Measurements from ENCODE around the gene PAM. TPM values are rescaled to one million over a fixed set of nuclear protein-coding genes. Genes with fewer than 3 reads are reported as not detected.
"Not testable (repeated sequence)": the region's sequence is repeated elsewhere in the genome, so short reads cannot be mapped to it uniquely, and the experiment has no call there.

PAM gene
- polyA plus RNA-seq, 1 donor: 104 TPM

DNA sequence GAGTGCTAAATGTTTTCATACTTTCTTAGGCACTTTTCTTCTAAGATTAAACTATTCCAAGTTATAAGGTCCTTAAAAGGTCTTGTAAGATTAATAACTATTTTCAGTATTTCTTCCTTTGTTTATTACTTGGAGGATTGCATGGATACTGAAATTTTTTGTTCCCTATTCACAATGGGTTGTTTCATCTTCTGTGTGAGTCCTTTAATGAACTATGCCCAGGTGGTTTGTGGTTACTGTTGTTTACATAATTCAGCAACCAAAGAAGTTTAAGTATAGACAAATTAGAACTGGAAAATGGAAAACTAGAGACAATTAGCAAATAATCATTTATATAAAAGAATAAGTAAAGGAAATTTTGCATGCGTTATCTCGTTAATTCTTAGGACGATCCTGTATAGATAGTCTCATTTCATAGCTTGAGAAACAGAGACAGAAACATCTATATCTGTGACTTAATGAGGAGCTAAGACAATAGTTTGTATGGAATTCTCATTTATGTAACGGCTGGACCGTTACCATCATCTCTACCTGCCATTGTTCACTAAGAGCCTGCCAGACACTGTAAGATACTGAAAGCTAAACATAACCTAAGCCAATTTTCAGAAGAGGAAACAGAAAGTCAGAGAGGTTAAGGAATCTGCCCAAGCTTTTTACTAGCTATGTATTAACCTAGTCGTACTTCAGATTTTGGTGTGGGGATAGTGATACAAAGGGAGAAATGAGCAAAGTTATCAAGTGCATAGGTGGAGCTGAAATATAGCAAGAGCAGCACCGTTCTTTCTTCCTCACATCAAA is 148.2 kb downstream of the PAM start:
- no peak for DNase-seq

DNA sequence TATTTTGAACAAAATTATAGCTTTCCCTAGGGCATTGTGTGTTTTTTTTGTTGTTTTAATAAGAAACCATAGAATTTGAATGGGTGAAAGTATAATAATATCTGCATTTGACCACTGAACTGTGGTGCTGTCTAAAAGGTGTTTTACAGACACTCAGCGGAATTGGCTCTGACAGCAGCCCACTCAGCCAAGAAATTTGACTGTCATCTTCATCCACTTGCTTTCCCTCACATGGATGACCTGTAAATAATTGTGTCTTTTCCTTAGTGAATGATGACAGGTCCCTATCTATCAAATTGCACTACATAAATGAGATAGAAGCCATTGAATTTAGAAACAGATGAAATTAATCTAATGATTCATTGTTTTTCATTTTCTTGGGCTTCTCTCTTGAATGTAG is 150.0 kb downstream of the PAM start:
- DNase-seq: no peak

DNA sequence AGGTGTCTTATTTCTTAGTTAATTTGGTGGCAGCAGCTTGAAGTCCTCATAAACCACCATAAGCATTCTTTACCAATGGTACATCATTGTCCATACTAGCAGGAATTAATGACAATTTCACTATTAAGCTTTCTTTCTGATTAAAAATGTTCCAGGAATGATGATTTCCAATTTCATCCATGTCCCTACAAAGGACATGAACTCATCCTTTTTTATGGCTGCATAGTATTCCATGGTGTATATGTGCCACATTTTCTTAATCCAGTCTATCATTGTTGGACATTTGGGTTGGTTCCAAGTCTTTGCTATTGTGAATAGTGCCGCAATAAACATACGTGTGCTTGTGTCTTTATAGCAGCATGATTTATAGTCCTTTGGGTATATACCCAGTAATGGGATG is 152.0 kb downstream of the PAM start:
- DNase-seq: not testable (repeated sequence)

DNA sequence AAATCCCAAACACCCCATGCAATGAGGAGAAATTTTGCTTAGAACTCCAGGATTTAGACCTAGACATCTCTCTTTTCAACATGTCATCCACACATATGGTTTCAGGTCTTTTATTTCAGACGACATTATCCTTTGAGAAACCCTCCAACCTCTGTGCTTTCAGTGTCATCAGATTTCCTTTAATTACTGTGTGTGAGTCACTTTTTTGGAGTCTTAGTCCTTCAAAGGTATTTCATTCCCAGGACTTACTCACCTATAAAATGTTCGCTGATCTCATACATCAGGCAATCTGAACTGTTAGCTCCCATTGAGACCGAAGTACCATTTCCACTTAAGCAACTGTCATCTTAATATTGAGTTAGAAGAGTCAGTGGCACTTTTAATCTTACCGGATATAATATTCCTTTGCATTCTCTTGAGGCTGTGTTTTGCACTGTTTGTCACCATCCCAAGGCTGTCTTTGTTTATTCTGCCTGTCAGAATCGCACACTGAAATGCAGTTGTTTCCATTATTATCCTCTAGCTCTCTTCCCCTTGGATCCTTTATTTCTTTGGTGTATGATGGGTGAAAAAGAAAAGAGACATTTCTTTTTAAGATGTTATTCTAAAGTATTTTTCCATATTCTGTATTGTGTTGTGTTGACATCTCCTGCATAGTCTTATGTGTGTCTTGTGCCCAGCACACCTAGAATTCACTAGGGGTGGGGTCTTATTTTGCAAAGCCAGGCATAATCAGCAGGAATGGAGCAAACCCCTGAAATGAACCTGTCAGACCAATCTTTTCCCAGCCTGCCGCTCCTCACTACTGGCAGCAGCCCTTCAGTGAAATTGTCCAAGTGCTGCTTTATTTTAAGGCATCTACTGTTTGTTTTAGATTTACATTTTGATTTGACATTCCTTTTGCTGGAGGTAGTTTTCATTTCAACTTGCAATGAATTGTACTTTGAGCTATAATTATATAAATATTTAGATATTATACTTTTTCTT is 155.4 kb downstream of the PAM start:
- no peak for DNase-seq

DNA sequence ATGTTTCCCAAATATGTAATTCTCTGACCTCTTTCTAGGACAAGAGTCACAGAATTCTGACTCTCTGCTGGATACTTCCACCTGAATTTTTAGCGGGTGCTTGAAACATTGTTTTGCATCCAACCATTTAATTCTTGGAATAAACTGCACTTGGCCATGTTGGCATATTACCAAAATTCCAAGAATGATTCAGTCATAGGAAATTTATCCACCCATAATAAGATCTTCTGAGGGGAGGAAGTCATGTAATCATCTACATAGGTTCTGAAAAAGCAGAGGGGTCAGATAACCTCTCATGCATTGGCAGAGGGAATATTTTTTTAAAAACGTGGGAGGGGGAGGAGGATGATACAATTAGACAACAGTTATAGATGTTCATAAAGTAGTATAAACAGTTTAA is 156.9 kb downstream of the PAM start:
- DNase-seq: no peak

DNA sequence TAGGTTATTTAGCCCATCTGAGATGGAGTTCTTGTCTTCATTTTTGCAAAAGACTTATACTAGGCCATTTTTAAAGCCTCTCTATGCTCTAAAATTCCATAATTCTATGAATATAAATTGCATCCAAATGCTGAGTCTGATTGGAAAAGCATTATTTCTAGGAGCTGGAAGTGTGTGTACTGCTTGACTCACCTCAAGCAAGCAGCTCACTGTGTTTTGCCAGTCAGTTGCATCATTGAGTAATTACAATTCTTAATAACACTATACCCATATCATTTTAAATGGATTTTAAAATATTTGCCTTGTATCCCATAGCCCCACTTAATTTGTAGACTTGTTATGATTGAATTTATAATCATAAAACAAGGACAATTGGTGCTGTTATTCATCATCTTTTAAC is 161.0 kb downstream of the PAM start:
- no peak for DNase-seq

DNA sequence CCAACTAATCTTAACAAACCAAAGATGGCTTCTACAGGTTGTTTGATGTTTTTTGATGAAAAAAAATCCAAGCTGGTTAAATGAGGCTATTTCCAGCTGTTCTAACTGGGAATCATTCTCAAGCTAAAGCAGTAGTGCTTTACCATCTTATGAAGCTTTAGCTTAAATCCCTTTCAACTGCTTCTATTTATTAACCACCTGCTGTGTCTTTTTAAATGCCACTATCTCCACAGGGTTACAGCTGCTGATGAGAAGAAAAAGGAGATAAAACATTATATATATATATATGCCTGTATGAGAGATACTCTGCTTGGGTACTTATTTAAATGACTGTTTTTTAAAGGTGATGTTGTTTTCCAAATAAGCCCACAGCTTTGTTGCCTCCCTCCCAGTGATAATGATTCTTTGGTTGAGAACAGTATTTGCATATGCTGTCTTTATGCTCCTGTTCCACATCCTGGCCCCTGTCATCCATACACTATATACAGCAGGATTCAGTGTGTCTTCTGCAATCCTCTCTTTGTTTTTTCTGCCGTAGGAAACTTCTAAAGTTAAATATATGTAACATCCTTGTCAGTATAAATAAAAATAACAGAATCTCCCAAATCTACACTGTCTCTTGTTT is 164.0 kb downstream of the PAM start:
- DNase-seq: no peak

DNA sequence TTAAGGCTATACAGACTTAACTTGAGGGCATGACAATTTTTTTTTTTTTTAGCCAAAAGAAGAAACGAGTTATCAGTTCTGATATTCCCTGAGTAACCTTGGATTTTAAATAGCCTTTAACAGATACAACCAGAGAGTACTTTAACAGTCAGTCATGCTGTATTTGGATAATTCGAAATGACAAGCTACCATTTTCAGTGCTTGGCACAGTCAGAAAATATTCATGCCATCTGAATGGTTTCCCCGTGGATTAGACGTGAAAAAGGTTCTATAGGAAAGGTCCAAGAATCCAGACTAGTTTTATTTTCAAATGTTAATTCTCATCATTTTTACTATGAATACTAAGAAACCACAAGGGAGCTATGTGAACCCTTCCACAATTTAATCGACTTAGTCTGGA is 165.7 kb downstream of the PAM start:
- no peak for DNase-seq

DNA sequence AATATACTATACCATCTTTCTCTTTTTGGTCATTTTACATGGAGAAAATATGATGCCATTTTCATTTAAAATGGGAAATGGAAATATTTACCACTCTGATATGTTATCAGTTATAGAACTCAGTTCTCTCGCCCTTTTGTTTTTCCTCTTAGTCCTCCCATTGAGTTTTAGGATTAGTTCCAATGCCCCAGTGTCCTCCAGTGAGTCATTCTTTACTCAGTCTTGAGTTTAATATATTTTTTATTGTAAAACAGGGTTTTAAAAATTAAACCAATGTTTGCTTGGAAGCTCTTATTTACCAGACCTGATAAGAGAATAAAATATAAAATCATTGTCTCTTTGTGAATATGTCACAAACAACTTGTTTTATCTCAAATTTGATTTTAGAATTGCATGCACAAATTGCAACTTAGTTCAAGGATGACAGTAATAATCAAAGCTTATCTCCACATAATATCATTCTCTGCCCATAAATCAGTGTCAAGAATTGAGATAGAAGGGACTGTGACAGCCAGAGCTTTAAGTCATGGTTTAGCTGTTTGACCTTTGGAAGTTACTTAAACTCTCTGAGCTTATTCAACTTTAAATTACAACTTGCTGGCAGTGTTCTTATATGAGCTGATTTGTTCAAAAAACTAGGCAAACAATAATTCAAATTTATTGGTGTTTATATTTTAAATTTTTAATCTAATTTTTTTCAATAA is 166.4 kb downstream of the PAM start:
- no peak for DNase-seq

DNA sequence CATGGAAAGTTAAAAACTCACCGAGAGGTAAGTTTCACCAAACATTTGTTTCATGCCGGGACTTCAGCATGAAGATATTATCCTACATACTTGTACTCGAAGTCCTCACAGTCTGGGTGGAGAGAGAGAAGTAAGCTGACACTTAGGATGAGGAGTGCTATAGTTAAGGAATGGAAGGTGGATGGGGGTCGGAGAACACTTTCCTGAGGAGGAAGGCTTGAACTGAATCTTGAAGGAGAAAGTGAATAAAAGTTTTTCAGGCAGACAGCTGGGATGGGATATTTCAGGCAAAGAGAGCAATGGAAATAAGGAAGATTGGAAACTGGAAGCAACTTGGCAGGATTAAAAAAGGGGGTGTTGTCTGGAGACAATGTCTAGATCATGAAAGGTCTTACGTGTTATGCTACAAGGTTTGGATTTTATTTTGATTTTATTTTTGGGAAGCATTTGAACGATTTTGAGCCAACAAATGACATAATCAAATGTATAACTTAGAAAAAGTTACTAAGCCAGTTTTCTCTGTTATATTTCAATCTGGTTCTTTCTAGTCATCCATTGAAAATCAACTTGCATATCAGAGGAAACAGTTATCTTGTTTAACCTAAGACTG is 167.1 kb downstream of the PAM start:
- peak; percentile 51 for DNase-seq

DNA sequence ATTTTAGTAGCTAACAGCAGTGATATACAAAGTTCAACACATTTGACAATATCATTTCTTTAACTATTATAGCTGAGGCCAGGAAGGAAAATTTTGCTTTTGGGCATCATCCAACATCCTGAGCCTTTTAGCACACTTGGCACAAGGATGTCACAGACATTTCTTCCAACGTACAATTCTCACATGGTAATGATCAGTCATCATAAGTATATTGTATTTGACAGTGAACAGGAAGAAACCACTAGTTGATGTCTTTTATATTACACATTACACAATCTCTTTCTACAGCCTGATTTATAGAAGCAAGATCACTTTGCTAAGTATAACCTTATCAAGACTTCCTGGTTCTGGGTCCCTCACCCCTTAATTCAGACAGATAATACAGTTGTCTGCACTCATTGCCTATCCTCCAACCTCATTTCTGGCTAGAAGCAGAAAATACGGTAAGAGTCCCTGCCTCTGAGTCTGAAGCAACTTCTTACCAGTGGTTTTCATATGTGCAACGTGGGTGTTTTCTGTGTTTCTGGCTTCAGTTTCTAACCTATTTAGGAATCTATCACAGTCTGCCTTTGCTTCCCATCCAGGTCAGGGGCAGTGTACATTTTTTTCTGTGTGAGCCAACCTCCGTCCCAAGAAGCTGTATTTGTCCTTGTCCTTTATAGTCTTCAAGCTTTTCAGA is 167.8 kb downstream of the PAM start:
- DNase-seq: peak; percentile 76

DNA sequence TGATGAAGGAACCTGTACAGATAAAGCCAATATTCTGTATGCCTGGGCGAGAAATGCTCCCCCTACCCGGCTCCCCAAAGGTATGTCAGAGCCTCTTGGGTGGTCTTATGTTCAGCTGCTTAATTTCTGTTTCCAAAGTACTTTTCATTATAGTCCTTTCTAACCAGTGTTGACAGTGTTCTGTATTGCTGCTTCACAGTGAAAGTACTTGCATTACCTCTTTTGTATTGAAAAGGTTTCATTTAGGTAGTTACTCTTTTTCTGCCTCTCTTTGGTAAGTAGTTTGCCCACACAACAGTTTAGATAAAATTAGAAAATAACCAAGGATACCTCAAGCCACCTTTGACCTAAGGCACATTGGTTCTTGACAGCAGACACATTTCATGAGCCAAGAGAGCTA is 169.9 kb downstream of the PAM start:
- no peak for DNase-seq

DNA sequence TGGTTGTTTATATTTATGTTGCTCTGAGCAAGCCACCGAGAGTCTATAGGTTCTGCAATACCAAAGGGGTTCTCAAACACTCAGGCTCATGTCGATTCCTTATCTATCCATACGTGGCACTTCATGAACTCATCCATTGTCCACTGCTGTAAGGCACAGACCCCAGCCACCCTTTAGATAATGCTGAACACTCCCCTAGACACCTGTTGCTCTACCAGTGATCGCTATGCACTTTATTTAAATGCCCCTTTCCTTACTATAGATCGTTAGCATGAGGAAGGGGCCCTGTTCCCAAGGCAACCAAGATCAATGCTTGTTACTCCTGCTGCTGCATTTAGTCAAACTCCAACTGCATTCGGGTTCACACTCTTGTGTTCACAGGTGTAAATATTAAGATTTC is 171.9 kb downstream of the PAM start:
- DNase-seq: no peak

DNA sequence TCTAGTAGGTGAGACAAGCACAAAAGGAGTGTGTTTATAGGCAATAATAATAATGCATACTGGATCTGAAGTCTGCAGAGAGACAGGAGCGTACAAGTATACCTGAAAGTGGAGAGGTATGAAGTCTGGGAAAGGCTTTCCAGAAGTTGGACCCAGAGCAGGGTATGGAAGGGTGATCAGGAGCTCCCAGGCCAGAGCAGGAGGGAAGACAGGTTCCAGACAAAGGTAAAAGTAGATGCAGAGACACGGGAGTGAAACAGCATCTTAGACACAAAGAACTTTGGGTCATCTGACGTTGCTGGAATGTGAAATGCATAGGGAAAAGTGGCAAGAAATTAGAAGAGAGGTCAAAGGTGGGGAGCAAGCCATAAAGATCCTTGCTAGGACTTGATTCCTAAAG is 175.1 kb downstream of the PAM start:
- DNase-seq: no peak

DNA sequence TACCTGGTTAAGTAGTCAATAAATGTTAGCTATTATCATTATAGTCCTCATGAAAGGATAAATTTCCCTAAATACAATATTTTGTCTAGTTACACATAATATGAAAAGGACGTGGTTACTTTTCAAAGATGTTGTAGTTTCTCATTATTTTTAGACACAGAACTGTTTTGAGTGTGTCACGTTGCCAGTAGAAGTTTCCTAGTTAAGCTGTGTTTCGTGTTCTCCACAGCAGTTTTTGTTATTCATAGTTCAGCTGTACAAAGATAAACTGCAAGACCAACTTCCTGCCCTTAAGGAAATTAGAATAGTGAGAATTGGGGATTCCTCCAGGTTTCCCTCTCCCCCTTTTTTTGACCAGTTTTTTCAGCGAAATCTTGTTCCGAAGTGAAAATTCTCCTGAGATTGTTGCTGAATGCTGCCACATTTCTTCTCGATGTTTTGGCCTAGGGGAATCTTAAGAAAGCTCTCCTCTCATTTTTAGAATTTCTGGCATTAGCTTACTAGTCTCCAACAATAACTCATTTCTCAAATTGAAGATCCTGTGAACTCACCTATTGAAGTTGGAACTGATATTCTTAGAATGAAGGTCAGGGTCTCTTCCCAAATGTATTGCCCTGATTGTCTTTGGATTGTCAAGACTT is 176.1 kb downstream of the PAM start:
- DNase-seq: peak; percentile 15

DNA sequence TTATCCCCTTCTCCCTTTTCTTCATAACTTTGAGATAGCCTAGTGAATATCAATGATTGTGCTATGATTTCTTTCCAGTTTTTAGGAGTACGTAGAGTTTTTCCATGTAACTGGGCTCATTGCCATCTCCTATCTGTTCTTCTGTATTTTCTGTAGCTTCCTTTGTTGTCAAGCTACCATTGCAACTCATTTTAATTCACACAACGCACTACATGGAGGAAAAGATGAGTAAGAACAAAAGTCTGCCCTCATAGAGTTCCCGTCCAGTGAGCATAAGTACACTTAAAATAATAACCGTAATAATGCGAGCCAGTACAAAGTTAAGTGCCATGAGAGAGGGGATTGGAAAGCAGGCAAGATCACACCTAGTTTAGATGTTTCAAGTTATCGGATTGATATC is 177.7 kb downstream of the PAM start:
- no peak for DNase-seq

DNA sequence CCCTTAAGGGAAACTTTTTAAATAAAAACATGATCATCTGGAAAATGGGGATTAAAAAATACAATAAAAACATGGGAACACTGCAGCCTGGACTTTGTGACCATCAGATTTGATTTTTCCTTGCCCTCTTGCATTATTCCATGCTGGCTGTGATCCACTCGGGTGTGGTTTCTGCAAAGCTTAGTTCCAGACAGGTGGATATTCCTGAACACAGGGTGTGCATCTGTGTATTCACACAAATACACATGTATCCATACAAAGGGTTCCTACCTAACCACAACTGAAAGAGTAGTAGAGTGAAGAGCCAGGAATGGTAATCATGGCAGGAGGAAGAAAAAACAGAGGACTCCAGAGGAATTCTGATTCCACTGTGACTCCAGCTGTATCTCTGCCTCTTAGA is 178.2 kb downstream of the PAM start:
- DNase-seq: no peak

DNA sequence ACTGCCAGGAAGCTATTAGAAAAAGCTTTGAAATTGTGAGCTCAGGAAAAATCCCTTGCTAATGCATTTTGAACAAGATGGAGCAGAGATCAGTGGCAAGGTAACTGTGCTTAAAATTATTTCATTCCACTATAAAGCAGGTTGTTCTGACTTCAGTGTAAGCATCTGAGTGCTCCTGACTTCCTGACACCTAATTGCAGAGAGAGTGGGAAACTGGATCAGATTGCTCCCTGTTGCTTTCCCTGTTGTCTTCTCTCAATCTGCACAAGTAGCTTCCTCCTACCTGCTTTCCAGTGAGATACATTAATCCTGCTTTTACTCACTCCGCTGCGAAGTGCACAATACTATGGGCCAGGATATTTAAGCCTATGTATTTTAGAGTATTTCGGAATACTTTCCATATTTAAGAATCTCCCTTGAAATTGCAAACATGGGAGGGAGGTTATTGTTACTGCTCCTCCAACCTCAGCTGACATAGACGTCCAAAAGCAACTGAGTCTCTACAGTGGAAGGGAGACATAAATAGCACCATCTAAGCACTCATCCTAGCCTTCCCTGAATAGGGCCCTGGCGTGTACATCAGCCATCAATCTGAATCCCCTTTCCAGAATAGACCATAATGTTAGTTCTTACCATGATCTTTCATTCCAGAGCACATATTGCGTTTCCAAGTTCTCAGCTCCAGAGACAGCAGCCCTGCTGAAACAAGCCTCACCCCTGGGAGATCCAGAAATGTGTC is 178.8 kb downstream of the PAM start:
- no peak for DNase-seq

DNA sequence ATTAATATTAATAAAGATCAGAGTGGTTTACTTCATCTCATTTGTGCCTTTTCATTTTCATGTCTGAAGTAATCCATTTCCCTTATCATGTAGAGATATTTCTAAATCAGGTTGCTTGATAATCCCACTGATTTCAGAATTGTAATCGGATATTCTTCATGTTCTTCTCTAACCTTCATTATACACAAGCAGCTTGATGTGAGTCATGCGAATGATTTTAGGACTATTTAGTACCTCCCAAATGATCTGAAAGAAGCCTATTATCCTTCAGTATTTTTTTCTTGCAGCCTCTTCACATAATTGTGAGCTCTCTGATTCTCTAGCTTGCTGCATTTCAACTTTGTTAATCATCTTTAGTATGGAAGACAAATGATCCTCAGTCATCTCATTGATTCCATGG is 182.8 kb downstream of the PAM start:
- no peak for DNase-seq

DNA sequence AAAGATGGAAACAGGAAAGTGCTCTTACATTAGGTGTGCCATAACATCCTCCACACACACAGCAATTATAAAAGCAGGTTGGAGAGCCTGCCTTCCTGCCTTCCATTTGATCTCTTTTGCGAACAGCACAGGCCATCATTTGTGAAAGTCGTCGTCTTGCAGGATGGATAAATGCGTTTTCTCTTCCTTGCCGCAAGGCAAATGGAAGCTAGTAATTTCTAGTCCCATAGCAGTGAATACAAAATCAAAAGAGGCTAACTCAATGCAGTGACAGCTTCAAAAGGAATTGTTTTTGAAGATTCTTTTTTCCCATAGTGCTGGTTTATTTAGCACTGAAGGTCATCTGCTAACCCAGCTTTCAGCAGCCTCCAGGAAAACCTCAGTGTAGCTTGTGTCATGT is 186.0 kb downstream of the PAM start:
- no peak for DNase-seq
